22Rv1 (cell line): Measurements from ENCODE around the gene TCIRG1.

Experiments used
- H3K27ac ChIP-seq: fragments of 450-650 bp; 2 replicates; pipeline ENCODE4 v1.5.1; 2017
- CTCF ChIP-seq: fragments of 450-650 bp; IDR thresholded peaks from 2 replicates; pipeline ENCODE4 v1.5.1; 2017; ENCODE audit warnings: mild to moderate bottlenecking
- ZFX ChIP-seq: fragments of 450-650 bp; IDR thresholded peaks from 2 replicates; pipeline ENCODE4 v1.6.1; 2017; ENCODE audit warnings: antibody characterized with exemption, borderline replicate concordance

TCIRG1 gene

GRCh38 chr11:68049509-68050370 is 10.9 kb downstream of the TCIRG1 start:
- no peak overlapping the region for H3K27ac ChIP-seq
- TF ChIP-seq ZFX: no peak
- no peak for TF ChIP-seq CTCF

- TF ChIP-seq ZFX (no peak), CTCF (no peak)
- no peak overlapping the region for H3K27ac ChIP-seq
Observed at GRCh38 chr11:68050371-68050841, 11.6 kb downstream of the TCIRG1 start.

GRCh38 chr11:68051191-68052136 is 12.6 kb downstream of the TCIRG1 start:
- no peak for TF ChIP-seq CTCF
- TF ChIP-seq ZFX: no peak
- H3K27ac ChIP-seq: no peak overlapping the region

GRCh38 chr11:68052137-68052873 is 13.5 kb downstream of the TCIRG1 start:
- no peak overlapping the region for H3K27ac ChIP-seq
- TF ChIP-seq CTCF (no peak), ZFX (no peak)

- no peak overlapping the region for H3K27ac ChIP-seq
- TF ChIP-seq CTCF: no peak
- no peak for TF ChIP-seq ZFX
Observed at GRCh38 chr11:68053117-68053516, 14.3 kb downstream of the TCIRG1 start.

DNA sequence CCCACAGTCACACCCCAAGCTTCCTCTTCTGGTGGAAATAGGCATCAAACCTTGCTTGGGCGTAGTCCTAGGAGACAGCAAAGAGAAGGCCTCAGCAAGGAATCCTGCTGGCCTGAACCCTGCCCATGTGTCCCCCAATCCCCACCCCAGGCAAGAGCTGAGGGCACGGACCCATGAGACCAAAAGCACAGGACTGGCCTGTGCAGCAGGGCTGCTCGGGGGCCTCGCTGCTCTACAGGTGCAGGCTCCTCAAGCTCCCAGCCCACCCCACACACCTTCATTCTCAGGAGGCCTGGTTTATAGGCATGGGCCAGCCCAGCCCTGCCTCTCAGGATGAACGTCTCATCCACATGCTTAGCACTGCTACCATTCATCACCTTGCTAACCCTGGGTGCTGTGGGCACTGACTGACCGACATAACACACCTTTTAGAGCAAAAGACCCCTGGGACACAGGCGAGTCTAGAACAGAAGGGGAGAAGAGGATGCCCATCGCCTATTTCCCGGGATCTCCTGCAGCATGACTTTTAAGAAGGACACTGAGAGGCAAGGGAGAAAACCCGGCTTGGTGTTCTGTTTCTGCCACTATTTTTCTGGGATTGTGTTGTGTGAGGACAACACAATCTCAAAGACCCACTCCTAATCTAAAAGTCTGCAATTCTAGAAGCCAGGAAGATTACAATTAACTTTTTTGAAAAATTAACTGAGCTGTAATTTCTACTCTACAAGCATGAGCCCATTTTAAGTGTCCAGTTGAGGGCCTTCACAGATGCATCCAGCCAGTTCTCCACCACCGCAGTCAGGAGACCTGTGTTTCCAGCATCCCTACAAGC is 15.4 kb downstream of the TCIRG1 start:
- TF ChIP-seq ZFX: no peak
- no peak for TF ChIP-seq CTCF
- H3K27ac ChIP-seq: no peak overlapping the region
